ENCODE results near the gene NAT9.

- TF ChIP-seq POLR2A (IDR thresholded peaks at IDR 0.05; ENCODE audit: low read depth, low read length) (no peak), TAF1 (IDR thresholded peaks at IDR 0.05; ENCODE audit: borderline replicate concordance, low read depth, low read length) (no peak)
These were observed 24.4 kb upstream of the NAT9 start for GRCh38 chr17:74800531-74800930.
